Measurements from ENCODE around the gene SOX14. TPM values are rescaled to one million over a fixed set of nuclear protein-coding genes. Genes with fewer than 3 reads are reported as not detected.

Gene SOX14
- total and polyA plus RNA-seq, 2 of the 4 experiments (the other 2 are of a cell fraction), result not detected

- Histone ChIP-seq H4K5ac (ENCODE audit: low read depth, low read length) (no peak overlapping the region), H3K79me1 (ENCODE audit: low read depth in 1 of 2, low read length in 2 of 2) (no peaks in the 10 kb centered on the region), H3K4me3 (ENCODE audit: insufficient read depth, low read depth, low read length) (no peak overlapping the region), H3K18ac (ENCODE audit: low read depth, low read length) (no peak overlapping the region), H4K8ac (ENCODE audit: low read depth in 2 of 2, low read length in 2 of 2) (no peak overlapping the region), H3K4me2 (ENCODE audit: low read depth, low read length) (no peak overlapping the region), H3K27me3 (ENCODE audit: control insufficient read depth, insufficient read depth, low read length) (no peaks in the 10 kb centered on the region), H3K4ac (ENCODE audit: low read depth, low read length) (no peak overlapping the region), H3K4me1 (ENCODE audit: control insufficient read depth, insufficient read depth, low read length) (no peaks in the 10 kb centered on the region), H2BK20ac (ENCODE audit: low read depth, low read length) (no peak overlapping the region), H3K9me3 (ENCODE audit: control insufficient read depth, insufficient read depth, low read length) (0 out of 2 replicates have a peak, but pooled peaks cover 2% of the 10 kb centered on the region), H2AFZ (replicated peaks; ENCODE audit: low read length, poor library complexity) (no peak overlapping the region), H3K9ac (ENCODE audit: low read depth, low read length) (no peak overlapping the region), H2BK15ac (ENCODE audit: low read depth, low read length) (no peak overlapping the region), H4K20me1 (ENCODE audit: insufficient read depth, low read length) (no peaks in the 10 kb centered on the region), H2BK5ac (ENCODE audit: low read depth, low read length, poor library complexity, severe bottlenecking) (no peak overlapping the region), H3K36me3 (ENCODE audit: control insufficient read depth, insufficient read depth, low read length) (no peaks in the 10 kb centered on the region), H2AK9ac (replicated peaks; ENCODE audit: low read depth, low read length, poor library complexity) (no peak overlapping the region), H3K9me1 (ENCODE audit: insufficient read depth, low read length) (no peaks in the 10 kb centered on the region), H2BK120ac (ENCODE audit: low read depth, low read length) (no peak overlapping the region), H3K23ac (ENCODE audit: low read depth, low read length) (no peak overlapping the region), H3K56ac (ENCODE audit: extremely low read depth, insufficient read depth, low read length) (no peak overlapping the region), H3K14ac (replicated peaks; ENCODE audit: low read depth, low read length) (no peak overlapping the region), H2AK5ac (ENCODE audit: low read depth, low read length) (no peak overlapping the region), H3K27ac (ENCODE audit: insufficient read depth, low read length) (no peak overlapping the region), H4K91ac (ENCODE audit: insufficient read depth, low read depth, low read length) (no peak overlapping the region)
- in situ Hi-C loops (cut with MboI; ENCODE audit: low sequenced_read_pairs) (no loop called here), dilution Hi-C loops (cut with HindIII; ENCODE audit: low sequenced_read_pairs, unreplicated experiment) (no loop called here), intact Hi-C loops (cut with micrococcal nuclease) (no loop called here)
- ChIA-PET POLR2A (ENCODE audit: unreplicated experiment) (no interaction called here), CTCF (no interaction called here)
- BruUV-seq (replicated peaks), result no TSS peak
- no peak for TF ChIP-seq MXI1 (IDR thresholded peaks at IDR 0.05; ENCODE audit: borderline replicate concordance, low read depth, low read length)
- no peak for TF ChIP-seq BHLHE40 (IDR thresholded peaks at IDR 0.05; ENCODE audit: low read depth, low read length)
- no peak for TF ChIP-seq FOS (IDR thresholded peaks at IDR 0.05; ENCODE audit: low read depth, low read length)
- TF ChIP-seq POLR2A (IDR thresholded peaks at IDR 0.05; ENCODE audit: low read depth, low read length), result no peak
- TF ChIP-seq CTCF (conservative IDR thresholded peaks at IDR 0.05; ENCODE audit: low read depth, low read length), result no peak
- no peak for TF ChIP-seq MAZ (IDR thresholded peaks at IDR 0.05; ENCODE audit: borderline replicate concordance, low read depth, low read length)
- TF ChIP-seq RFX5 (IDR thresholded peaks at IDR 0.05; ENCODE audit: low read depth, low read length), result no peak
- TF ChIP-seq RAD21 (IDR thresholded peaks at IDR 0.05; ENCODE audit: low read length), result no peak
- no peak for TF ChIP-seq SMC3 (IDR thresholded peaks at IDR 0.05; ENCODE audit: low read depth, low read length)
- TF ChIP-seq USF2 (IDR thresholded peaks at IDR 0.05; ENCODE audit: low read depth, low read length), result no peak
- no peak for TF ChIP-seq CEBPB (IDR thresholded peaks at IDR 0.05; ENCODE audit: low read depth, low read length)
- no peak for TF ChIP-seq CHD1 (IDR thresholded peaks at IDR 0.05; ENCODE audit: low read depth, low read length)
- no peak for TF ChIP-seq NFE2L2 (IDR thresholded peaks at IDR 0.05; ENCODE audit: low read depth, low read length)
- TF ChIP-seq RCOR1 (IDR thresholded peaks at IDR 0.05; ENCODE audit: insufficient replicate concordance, low read length), result no peak
- no peak for TF ChIP-seq MAFK (IDR thresholded peaks at IDR 0.05; ENCODE audit: low read depth, low read length)
- TF ChIP-seq ELK1 (IDR thresholded peaks at IDR 0.05; ENCODE audit: borderline replicate concordance, low read depth, low read length), result no peak
- ATAC-seq (ENCODE audit: low read depth), result no peak
- no CpG with 5 or more reads among the region's 3 CpGs for WGBS, 2 experiments (ENCODE audit: extremely low coverage in 2 of 2, insufficient read length in 1 of 2)
- no peak for DNase-seq
Observed at GRCh38 chr3:137746808-137747207, 17.3 kb upstream of the SOX14 start.

All from IMR-90 (cell line).